Neural cell (in vitro differentiated cells): ENCODE data around the gene NMRK2. TPM values are rescaled to one million over a fixed set of nuclear protein-coding genes. Genes with fewer than 3 reads are reported as not detected.

Source experiments
- H2AFZ ChIP-seq: fragments of 200-600, 300-800 bp; sonication (generic), shearing (Covaris generic); 2 replicates; pipeline ENCODE4 v1.6.0; 2014; ENCODE audit warnings: low read depth, mild to moderate bottlenecking, antibody characterized with exemption, low read length, moderate library complexity
- H3F3A ChIP-seq: fragments of 200-600 bp; shearing (Covaris generic); 2 replicates; pipeline ENCODE4 v1.6.1; 2016; ENCODE audit warnings: mild to moderate bottlenecking, moderate library complexity, mixed read lengths, antibody characterized with exemption, low read length; ENCODE audit not compliant: insufficient read depth, poor library complexity, severe bottlenecking
- H3K27ac ChIP-seq: fragments of 200-600, 300-800 bp; sonication (generic), shearing (Covaris generic); 2 replicates; pipeline ENCODE4 v1.5.1; 2014; ENCODE audit warnings: mild to moderate bottlenecking, low read length, moderate library complexity
- H3K27me3 ChIP-seq: fragments of 300-800, 200-600 bp; sonication (generic), shearing (Covaris generic); 2 replicates; pipeline ENCODE4 v1.6.0; 2014; ENCODE audit warnings: mild to moderate bottlenecking, low read depth, low read length, moderate library complexity; ENCODE audit not compliant: insufficient read depth
- H3K36me3 ChIP-seq: fragments of 300-800, 200-600 bp; sonication (generic), shearing (Covaris generic); 2 replicates; pipeline ENCODE4 v1.5.1; 2014; ENCODE audit warnings: mild to moderate bottlenecking, antibody characterized with exemption, low read length, moderate library complexity; ENCODE audit not compliant: insufficient read depth
- H3K4me2 ChIP-seq: fragments of 300-800, 200-600 bp; sonication (generic), shearing (Covaris generic); 2 replicates; pipeline ENCODE4 v1.6.0; 2014; ENCODE audit warnings: mild to moderate bottlenecking, low read length
- H3K4me3 ChIP-seq: fragments of 300-800, 200-600 bp; sonication (generic), shearing (Covaris generic); 2 replicates; pipeline ENCODE4 v1.5.1; 2014; ENCODE audit warnings: mild to moderate bottlenecking, low read length, moderate library complexity
- H3K79me2 ChIP-seq: fragments of 200-600 bp; shearing (Covaris generic); replicated peaks from 2 replicates; pipeline ENCODE4 v1.6.0; 2014; ENCODE audit warnings: mild to moderate bottlenecking, low read length, moderate library complexity; ENCODE audit not compliant: insufficient read depth
- H3K9ac ChIP-seq: fragments of 300-800, 200-600 bp; sonication (generic), shearing (Covaris generic); 2 replicates; pipeline ENCODE4 v1.6.1; 2016; ENCODE audit warnings: mild to moderate bottlenecking, low read length, mixed read lengths
- H3K9me2 ChIP-seq: fragments of 200-600 bp; shearing (Covaris generic); 2 replicates; pipeline ENCODE4 v1.6.1; 2016; ENCODE audit warnings: mild to moderate bottlenecking, low read length, mixed read lengths; ENCODE audit not compliant: insufficient read depth
- H3K9me3 ChIP-seq: fragments of 200-600, 300-800 bp; sonication (generic), shearing (Covaris generic); 2 replicates; pipeline ENCODE4 v1.6.1; 2016; ENCODE audit warnings: mild to moderate bottlenecking, mixed run types, low read length, moderate library complexity, mixed read lengths
- H4K20me1 ChIP-seq: fragments of 200-600 bp; shearing (Covaris generic); 2 replicates; pipeline ENCODE4 v1.6.1; 2016; ENCODE audit warnings: mild to moderate bottlenecking, mixed run types; ENCODE audit not compliant: insufficient read depth
- CTCF ChIP-seq: fragments of 450-650 bp; IDR thresholded peaks from 2 replicates; pipeline ENCODE4 v1.5.1; 2014; ENCODE audit warnings: antibody characterized with exemption, mild to moderate bottlenecking, moderate library complexity; ENCODE audit not compliant: poor library complexity, severe bottlenecking
- EP300 ChIP-seq: fragments of 450-650 bp; conservative IDR thresholded peaks from 2 replicates; pipeline ENCODE4 v1.6.1; 2014; ENCODE audit warnings: antibody characterized with exemption, mild to moderate bottlenecking, moderate library complexity; ENCODE audit not compliant: poor library complexity, severe bottlenecking
- EZH2 ChIP-seq: fragments of 200-600, 300-800 bp; shearing (Covaris generic), sonication (generic); IDR thresholded peaks from 2 replicates; pipeline ENCODE4 v1.6.1; 2014; ENCODE audit warnings: antibody characterized with exemption, low read length, borderline replicate concordance, mild to moderate bottlenecking; ENCODE audit not compliant: insufficient read depth, poor library complexity, severe bottlenecking
- MXI1 ChIP-seq: fragments of 450-650 bp; conservative IDR thresholded peaks from 2 replicates; pipeline ENCODE4 v1.6.1; 2014; ENCODE audit warnings: antibody characterized with exemption, mild to moderate bottlenecking; ENCODE audit not compliant: poor library complexity, severe bottlenecking
- POLR2AphosphoS5 ChIP-seq: IDR thresholded peaks from 2 replicates; pipeline ENCODE4 v1.6.1; 2012
- RAD21 ChIP-seq: fragments of 450-650 bp; conservative IDR thresholded peaks from 2 replicates; pipeline ENCODE4 v1.6.1; 2014; ENCODE audit warnings: antibody characterized with exemption, mild to moderate bottlenecking, moderate library complexity
- REST ChIP-seq: IDR thresholded peaks from 2 replicates; pipeline ENCODE4 v1.6.1; 2012; ENCODE audit warnings: borderline replicate concordance
- SMC3 ChIP-seq: fragments of 450-650 bp; conservative IDR thresholded peaks from 2 replicates; pipeline ENCODE4 v1.6.1; 2014; ENCODE audit warnings: antibody characterized with exemption, mild to moderate bottlenecking, moderate library complexity; ENCODE audit not compliant: poor library complexity
- TAF1 ChIP-seq: IDR thresholded peaks from 2 replicates; pipeline ENCODE4 v1.6.1; 2012; ENCODE audit warnings: low read depth
- polyA plus RNA-seq: library from polyadenylated mRNA; depleted of rRNA; stranded (reverse); fragments of >200 nt; gene quantifications from 2 replicates; pipeline ENCODE4 v1.2.3, GENCODE V29; 2014

Gene NMRK2
- polyA plus RNA-seq, 1 donor from 2014 or later = not detected

- no peaks in the 10 kb centered on the region for H3K79me2 ChIP-seq
- H3K27me3 ChIP-seq = no peaks in the 10 kb centered on the region
- H3K9me3 ChIP-seq = peaks cover 13% of the 10 kb centered on the region
- TF ChIP-seq RAD21 = no peak
- TF ChIP-seq POLR2AphosphoS5 = no peak
- no peak for TF ChIP-seq TAF1
- no peak for TF ChIP-seq MXI1
- H3K9me2 ChIP-seq = no peaks in the 10 kb centered on the region
- no peak overlapping the region for H2AFZ ChIP-seq
- H3K36me3 ChIP-seq = peaks cover 25% of the 10 kb centered on the region
- no peak overlapping the region for H3K4me2 ChIP-seq
- no peaks in the 10 kb centered on the region for H3F3A ChIP-seq
- H4K20me1 ChIP-seq = no peaks in the 10 kb centered on the region
- no peak overlapping the region for H3K27ac ChIP-seq
- H3K9ac ChIP-seq = no peak overlapping the region
- no peak overlapping the region for H3K4me3 ChIP-seq
Observed at GRCh38 chr19:3908266-3909054, 24.4 kb upstream of the NMRK2 start.

- Histone ChIP-seq H3K27ac (no peak overlapping the region), H4K20me1 (no peaks in the 10 kb centered on the region), H3F3A (no peaks in the 10 kb centered on the region), H2AFZ (no peak overlapping the region), H3K36me3 (peaks cover 25% of the 10 kb centered on the region), H3K9me2 (no peaks in the 10 kb centered on the region), H3K4me2 (no peak overlapping the region), H3K4me3 (no peak overlapping the region), H3K79me2 (no peaks in the 10 kb centered on the region), H3K9ac (no peak overlapping the region), H3K9me3 (peaks cover 13% of the 10 kb centered on the region), H3K27me3 (no peaks in the 10 kb centered on the region)
- TF ChIP-seq SMC3 (no peak), POLR2AphosphoS5 (no peak), REST (no peak)
Observed at GRCh38 chr19:3910105-3910504, 22.8 kb upstream of the NMRK2 start.

GRCh38 chr19:3914199-3914598 is 18.7 kb upstream of the NMRK2 start:
- no peak overlapping the region for H3K4me3 ChIP-seq
- no peaks in the 10 kb centered on the region for H3K79me2 ChIP-seq
- H3K9me3 ChIP-seq = peaks cover 12% of the 10 kb centered on the region
- H3K27me3 ChIP-seq = no peaks in the 10 kb centered on the region
- H3K36me3 ChIP-seq = peaks cover 16% of the 10 kb centered on the region
- H3K27ac ChIP-seq = no peak overlapping the region
- no peak overlapping the region for H3K4me2 ChIP-seq
- H3F3A ChIP-seq = no peaks in the 10 kb centered on the region
- no peaks in the 10 kb centered on the region for H4K20me1 ChIP-seq
- H3K9ac ChIP-seq = no peak overlapping the region
- H3K9me2 ChIP-seq = no peaks in the 10 kb centered on the region
- TF ChIP-seq REST = no peak
- TF ChIP-seq CTCF = no peak
- no peak for TF ChIP-seq MXI1
- TF ChIP-seq EP300 = no peak
- TF ChIP-seq TAF1 = no peak
- TF ChIP-seq EZH2 = no peak
- no peak for TF ChIP-seq RAD21
- TF ChIP-seq POLR2AphosphoS5 = no peak
- TF ChIP-seq SMC3 = no peak
- no peak overlapping the region for H2AFZ ChIP-seq
